Forelimb muscle (tissue), 1 donor: ENCODE measurements around the gene ZNF554. TPM values are rescaled to one million over a fixed set of nuclear protein-coding genes. Genes with fewer than 3 reads are reported as not detected.

Experiments used
- DNase-seq: peaks from one replicate; pipeline ENCODE4 v3.0.0-alpha.2; 2013; ENCODE audit warnings: low read depth
- polyA plus RNA-seq: library from polyadenylated mRNA; unstranded; fragments of 120-200 nt; gene quantifications from one replicate; pipeline ENCODE4 v1.2.1, GENCODE V29; 2013; ENCODE audit not compliant: insufficient read length

ZNF554 gene
- polyA plus RNA-seq, result 5.3 TPM

- DNase-seq, result peak; percentile 93
Observed at GRCh38 chr19:2819540-2820111, at the start of gene ZNF554. TSS of gene ZNF554 (plus strand) at chr19:2819868. CDS start at chr19:2820072, 204 bp downstream.

DNA sequence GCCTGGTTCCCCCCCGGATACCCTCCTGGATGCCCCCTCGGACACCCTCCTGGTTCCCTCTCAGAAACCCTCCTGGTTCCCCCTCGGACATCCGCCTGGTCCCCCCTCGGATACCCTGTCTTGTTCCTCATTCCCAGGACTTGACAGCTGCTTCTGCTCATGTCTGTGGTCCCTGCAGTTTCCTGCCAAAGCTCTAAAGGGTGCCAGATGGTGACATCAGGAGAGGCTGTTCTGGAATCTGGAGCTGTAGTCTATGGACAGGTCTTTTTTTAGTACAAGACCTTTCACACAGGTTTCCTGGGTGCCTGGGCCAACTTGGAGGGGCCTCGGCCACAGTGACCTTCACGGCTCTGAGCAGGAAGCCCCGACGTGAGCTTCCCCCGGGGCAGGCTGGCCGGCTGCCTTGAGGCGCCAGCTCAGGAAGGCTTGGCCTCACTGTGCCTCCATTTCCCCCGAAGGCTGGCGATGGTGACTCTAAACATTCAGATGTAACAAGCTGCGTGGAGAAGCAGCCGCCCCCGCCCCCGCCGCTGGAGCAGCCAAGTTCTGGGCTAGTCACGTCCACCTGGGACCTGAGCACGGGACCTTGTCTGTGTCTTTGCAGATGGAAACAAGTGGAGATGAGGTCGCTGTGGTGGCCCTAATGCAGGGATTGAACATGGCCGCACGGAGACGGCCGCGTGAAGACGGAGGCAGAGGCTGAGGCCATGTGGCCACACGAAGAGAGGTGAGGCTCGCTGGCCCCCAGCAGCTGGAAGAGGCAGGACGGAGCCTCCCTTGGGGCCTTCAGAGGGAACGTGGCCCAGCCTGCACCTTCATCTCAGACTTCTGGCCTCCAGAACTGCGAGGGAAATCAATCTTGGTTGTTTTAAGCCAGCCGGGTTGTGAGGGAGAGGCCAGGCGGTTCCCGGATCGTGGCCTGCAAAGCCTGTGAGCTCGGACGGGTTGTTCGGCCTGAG is 49.3 kb upstream of the ZNF554 start:
- DNase-seq, result peak; percentile 67

GRCh38 chr19:2771786-2772674 is 47.6 kb upstream of the ZNF554 start:
- no peak for DNase-seq

DNA sequence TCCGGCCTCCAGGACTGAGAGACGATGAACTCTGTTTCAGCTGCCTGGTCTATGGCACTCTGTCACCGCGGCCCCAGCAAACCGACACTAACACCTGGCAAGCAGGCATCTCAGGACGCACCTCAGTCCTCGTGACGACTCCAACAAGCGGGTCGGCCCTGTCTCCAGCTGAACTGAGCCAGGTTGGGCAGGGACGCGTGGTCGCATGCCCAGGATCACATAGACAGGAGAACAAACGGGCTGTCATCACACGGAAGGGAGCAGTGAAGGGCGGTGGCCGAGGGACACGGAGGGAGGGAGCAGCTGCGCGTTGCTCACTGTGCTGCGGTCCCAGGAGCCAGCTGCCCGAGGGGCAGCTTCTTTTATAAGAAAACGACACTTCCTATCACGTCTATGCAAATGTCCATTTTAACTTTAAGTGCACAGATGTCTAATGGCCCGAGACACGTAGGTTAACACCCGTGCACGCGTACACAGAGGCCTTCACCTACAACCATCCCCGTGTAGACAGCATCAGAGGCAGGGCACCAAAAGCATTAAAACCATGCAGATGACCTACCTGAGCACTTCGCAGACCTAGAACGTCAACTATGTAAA is 45.5 kb upstream of the ZNF554 start:
- DNase-seq, result no peak

DNA sequence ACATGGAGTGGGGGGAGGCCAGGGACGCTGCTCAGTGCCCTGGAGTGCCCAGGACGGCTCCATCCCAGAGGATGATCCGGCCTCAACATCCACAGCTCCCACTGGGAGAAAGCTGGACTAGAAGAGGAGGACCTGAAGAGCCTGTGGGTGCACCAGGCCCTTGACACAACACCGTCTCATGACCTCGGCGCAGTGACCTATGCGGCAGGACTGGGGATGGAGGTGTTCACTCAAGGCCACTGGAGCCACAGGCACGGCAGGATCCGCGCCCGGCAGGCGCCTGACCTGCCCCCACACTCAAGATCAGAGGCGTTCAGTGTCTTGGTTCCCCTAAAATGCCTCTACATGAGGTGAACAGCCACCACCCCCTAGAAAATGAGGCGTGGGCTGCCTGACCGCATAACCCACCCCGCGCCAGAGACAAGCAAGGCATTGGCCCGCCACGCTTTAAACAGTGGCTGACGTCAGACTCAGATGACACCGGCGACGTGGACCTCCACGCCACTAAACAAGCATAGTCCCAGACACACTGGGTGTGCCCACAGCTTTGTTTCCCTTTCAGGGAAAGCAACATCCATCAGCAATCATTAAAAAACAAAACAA is 44.6 kb upstream of the ZNF554 start:
- DNase-seq, result no peak

DNA sequence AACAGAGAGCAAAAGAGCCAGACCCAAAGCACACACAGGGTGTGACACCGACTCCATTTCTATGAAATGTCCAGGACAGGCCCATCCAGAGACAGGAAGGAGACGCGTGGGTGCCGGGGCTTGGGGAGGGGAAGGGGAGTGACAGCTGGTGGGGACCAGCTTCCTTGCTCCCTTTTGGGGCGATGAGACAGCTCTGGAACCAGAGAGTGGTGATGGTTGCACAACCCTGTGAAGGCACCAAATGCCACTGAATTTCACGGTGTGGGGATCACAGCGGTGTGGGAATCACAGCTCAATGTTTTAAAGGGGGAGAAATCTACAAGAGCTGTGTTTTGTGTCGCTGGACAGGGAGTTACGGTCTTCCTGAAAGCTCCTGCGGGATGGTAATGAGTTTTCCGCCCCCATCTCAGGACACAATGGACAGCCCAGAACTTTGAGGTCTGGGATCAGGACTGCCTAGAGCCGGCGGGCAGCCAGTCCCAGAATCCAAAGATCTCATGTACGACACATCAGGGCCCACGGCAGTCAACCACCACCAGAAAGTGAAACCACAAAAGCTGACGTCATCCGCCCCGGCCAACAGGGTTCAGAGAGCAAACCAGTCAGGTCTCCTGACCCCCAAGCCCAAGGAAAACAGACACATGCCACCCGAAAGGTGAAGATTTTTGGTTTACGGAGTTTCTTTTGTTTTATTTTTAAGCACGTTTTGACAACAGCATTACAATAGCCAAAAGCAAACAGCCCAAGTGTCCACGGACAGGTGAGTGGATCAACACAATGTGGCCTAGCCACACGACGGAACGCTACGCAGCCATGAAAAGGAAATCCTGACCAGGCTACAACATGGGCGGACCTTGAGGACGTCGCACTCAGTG is 43.9 kb upstream of the ZNF554 start:
- no peak for DNase-seq

GRCh38 chr19:2777952-2778683 is 41.5 kb upstream of the ZNF554 start:
- DNase-seq, result no peak

DNA sequence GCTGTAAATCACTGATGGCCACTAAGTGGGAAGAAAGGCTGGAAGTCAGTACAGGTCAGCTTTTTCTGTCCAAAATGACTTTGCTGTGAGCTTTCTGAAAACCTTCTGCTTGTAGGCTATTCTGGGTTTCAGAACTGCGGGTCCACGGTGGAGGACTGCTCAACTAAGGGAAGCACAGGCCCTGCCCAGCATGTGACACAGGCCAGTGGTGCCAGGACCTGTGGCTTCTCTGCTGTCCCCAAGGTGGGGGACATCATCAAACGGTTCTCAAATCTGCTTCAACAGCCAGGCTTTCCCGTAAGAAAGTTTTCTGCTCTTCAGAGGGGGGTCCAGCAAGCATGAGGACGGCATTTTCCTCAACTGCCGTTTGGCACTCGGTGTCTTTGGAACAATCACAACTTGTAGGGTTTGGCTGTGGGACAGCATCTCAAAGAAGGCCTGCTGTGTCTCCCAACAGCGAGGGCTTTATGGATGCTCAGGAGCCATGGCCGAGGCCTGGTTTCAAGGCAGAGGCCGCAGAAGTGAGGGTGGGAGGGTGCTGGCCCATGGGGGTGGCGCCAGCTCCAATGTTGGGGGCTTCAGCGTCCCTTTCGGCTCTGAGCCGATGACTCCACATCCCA is 40.4 kb upstream of the ZNF554 start:
- DNase-seq, result no peak

- DNase-seq, result no peak
Observed at GRCh38 chr19:2780284-2780683, 39.4 kb upstream of the ZNF554 start.

DNA sequence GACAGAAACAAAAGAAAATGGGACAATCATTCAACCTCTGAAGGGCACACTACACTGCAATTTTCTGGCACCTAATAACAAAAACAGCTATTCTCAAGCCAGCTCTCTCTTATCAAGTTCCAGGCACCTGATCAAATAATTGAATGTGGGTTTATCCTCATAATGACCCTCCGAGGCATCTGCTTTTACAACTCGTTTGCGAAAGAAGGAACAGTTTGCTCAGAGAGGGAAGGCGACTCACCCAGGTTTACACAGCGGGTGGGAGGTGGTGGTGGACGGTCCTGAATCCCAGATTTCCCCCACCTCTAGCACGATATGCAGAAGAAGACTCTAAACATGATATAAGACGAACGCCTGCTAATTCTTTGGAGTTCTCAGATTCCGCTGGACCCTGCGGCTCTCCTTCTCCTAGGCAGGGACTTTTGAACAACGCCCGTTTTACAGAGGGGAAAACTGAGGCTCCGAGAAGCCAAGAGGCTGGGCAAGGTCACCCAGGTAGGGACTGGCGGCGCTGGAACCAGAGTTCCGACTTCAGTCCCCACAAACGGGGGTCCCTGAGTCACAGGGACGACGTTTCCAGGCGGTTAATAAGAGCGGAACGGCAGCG is 37.2 kb upstream of the ZNF554 start:
- no peak for DNase-seq

GRCh38 chr19:2782936-2783780 is 36.5 kb upstream of the ZNF554 start, which contains the start of gene SGTA:
TSS of gene SGTA (minus strand) at chr19:2783273. CDS start at chr19:2769068, 14,205 bp downstream.
- DNase-seq, result peak; percentile 95

- DNase-seq, result no peak
Observed at GRCh38 chr19:2783781-2784145, 35.9 kb upstream of the ZNF554 start.

DNA sequence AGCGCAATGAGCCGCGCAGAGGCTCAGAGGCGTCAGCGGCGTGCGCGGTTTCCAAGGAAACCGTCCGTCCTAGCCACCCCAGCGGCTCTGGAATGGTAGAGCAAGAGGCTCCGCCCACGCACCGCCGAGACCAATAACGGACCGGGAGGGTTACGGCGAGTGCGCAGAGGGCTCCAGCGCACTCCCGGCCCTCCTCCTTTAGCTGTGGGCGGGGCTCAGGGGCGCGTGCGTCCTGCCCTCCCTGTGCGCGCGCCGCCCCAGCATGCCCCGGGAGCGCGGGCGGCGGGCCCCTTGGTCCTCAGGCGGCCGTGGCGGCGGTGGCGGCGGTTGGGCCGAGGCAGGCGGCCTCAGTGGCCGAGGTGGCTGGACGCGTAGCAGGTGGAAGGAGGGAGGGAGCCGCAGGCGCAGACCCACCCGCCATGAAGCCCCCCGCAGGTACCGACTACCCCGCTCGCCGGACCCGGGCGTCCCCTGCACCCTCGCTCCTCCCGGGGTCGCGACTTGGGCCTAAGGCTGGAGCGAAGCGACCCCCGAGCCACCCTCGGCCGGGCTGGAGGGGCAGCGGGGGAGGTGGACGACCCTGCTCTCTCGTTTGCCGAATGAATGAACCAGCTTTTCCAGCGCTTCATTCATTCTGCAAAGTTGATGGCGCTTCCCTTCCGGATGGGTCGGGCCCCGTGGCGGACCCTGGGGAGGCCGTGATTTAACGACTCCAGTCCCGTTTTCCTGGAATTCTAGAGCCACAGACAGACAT is 34.2 kb upstream of the ZNF554 start, which contains the start of gene THOP1:
Gene THOP1, plus strand, starts transcription at position 260 of the 754 bp plus-strand sequence. Its CDS starts 160 bp downstream, at position 420.
- DNase-seq, result peak; percentile 98

DNA sequence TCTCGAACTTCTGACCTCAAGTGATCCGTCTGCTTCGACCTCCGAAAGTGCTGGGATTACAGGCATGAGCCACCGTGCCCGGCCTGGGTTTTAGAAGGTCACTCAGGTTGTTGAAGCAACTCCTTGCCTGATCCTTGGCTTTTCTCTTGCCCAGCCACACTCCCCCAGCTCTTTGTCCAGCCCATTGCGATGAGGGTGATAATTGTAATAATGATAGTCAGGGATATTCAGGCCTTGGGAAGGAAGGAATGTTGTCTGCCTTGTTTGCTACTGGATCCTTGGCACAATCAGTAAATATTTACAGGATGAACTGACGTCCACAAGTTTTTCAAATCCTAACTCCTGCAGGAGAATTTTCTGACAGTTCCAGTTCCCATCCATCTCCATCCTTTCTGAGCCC is 32.6 kb upstream of the ZNF554 start:
- DNase-seq, result no peak

DNA sequence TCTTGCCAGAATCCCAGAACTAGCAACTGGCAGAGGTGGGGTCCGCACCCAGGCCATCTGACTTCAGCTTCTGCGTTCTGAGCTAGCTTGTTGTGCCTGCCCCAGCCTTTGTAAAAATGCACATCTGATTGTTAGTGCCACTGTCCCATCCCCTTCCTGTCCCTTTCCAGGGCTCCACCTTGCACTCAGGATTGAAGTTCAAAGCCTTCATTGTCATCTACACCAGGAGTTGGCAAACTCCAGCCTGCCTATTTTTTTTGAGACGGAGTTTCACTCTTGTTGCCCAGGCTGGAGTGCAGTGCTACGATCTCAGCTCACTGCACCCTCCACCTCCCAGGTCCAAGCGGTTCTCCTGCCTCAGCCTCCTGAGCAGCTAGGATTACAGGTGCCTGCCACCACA is 31.4 kb upstream of the ZNF554 start:
- no peak for DNase-seq

GRCh38 chr19:2790194-2790556 is 29.5 kb upstream of the ZNF554 start:
- DNase-seq, result no peak
